AG20443 (cell line): ENCODE results near the gene CHCHD1.
"Not testable (repeated sequence)": the region's sequence is repeated elsewhere in the genome, so short reads cannot be mapped to it uniquely, and the experiment has no call there.

ENCODE experiments used
- DNase-seq: peaks from one replicate; pipeline ENCODE4 v3.0.0; 2012; ENCODE audit warnings: low spot score, mixed read lengths

CHCHD1 gene

GRCh38 chr10:73781879-73782748 is at the start of gene CHCHD1:
CHCHD1 (plus strand) TSS chr10:73782048; CDS start chr10:73782076, 28 bp downstream.
- DNase-seq, result peak; percentile 93

- no peak for DNase-seq
Observed at GRCh38 chr10:73732426-73732825, 49.4 kb upstream of the CHCHD1 start.

- DNase-seq, result no peak
Observed at GRCh38 chr10:73732931-73733623, 48.8 kb upstream of the CHCHD1 start.

- DNase-seq, result no peak
Observed at GRCh38 chr10:73734028-73734720, 47.7 kb upstream of the CHCHD1 start.

GRCh38 chr10:73734796-73735305 is 47.0 kb upstream of the CHCHD1 start:
- no peak for DNase-seq

DNA sequence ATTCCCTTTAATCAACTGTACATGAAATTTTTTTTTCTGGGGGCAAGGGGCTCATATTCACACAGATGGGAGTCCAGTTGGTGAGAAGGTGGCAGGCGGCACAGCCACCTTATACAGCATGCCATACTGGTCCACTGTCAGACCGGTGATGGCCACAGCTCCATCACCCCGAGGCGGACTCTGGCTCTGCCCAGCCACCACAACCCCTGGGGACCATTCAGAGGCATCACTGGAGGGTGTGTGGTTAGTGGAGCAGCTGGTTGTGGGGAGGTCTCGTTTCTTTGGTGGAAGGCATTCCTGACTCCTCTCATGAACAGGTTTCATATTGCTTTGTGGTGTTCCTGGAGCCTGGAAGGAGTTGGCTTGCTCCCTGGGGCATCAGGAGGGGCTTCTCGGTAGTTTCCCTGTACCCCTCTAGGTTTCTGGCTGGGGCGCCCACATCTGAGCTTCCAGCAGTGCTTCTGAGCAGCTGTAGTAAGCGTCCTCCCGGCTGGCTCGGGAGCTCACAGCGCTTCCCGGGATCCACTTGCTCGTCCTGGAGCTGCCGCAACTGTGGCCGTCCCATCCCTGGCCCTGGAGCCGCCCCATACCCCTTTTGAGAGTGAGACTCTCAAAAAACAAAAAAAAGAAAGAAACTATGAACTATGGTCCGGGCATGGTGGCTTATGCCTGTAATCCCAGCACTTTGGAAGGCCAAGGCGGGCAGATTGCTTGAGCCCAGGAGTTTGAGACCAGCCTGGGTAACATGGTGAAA is 41.2 kb upstream of the CHCHD1 start:
- not testable (repeated sequence) for DNase-seq

DNA sequence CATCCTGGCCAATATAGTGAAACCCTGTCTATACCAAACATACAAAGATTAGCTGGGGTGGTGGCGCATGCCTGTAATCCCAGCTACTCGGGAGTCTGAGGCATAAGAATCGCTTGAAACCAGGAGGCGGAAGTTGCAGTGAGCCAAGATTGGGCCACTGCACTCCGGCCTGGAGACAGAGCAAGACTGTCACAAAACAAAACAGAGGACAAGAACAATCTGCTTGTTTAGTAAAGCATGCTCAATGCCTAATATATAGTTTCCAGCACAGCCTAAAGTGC is 39.5 kb upstream of the CHCHD1 start:
- DNase-seq, result no peak

GRCh38 chr10:73743327-73743904 is 38.4 kb upstream of the CHCHD1 start:
- DNase-seq, result no peak

- peak; percentile 98 for DNase-seq
Observed at GRCh38 chr10:73743905-73744663, 37.8 kb upstream of the CHCHD1 start, which contains the start of gene SEC24C. SEC24C (plus strand) TSS chr10:73744372; CDS start chr10:73746833, 2,461 bp downstream.

GRCh38 chr10:73744664-73744975 is 37.2 kb upstream of the CHCHD1 start:
- peak; percentile 76 for DNase-seq

- DNase-seq, result no peak
Observed at GRCh38 chr10:73746721-73747120, 35.1 kb upstream of the CHCHD1 start.

DNA sequence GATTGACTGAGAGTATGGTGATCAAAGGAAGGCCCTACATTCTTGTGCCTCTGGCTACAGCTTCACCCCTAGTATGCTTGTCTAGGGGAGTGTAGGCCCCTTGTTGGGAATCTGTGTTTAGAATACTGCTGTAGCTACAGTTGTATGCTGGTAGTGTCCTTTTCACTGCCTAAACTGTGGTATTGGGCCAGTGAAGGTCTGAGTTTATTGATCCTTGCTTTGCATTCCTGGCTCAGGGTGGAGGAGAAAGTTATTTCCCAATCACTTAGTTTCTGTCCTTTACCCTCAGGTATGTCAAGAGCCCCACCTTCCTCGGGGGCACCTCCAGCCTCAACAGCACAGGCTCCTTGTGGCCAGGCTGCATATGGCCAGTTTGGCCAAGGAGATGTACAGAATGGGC is 31.0 kb upstream of the CHCHD1 start:
- no peak for DNase-seq

GRCh38 chr10:73756183-73756582 is 25.7 kb upstream of the CHCHD1 start:
- DNase-seq, result no peak

DNA sequence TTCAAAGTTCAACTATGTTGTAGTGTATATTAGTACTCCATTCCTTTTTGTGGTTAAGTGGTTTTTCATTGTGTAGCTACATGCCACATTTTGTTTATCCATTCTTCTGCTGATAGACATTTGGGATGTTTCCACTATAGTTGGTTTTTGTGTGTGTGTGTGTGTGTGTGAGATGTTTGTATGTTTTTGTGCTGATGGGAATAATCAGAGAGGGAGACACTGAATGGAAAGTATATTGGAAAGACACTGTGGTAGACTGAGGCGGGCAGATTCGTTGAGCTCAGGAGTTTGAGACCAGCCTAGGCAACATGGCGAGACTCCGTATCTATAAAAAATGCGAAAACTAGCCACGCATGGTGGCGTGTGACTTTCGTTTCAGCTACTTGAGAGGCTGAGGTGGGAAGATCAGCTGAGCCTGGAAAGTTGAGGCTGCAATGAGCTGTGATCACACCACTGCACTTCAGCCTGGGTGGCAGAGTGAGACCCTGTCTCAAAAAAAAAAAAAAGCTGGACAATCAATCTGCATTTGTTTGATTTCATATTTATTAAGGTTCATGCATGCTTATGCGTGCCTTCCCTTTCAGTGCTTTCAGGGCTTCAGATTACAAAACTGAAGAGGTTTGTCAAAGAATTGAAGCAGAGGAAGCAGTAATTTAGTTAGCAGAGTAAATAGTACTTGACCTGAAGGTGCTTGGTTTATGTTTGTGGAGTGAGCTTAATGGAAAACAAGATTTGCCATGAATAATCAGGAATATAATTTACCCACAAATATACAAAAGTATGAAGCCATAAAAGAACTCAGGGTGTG is 22.9 kb upstream of the CHCHD1 start:
- DNase-seq, result no peak

- no peak for DNase-seq
Observed at GRCh38 chr10:73759512-73760115, 22.2 kb upstream of the CHCHD1 start.

- DNase-seq, result no peak
Observed at GRCh38 chr10:73761781-73762180, 20.1 kb upstream of the CHCHD1 start.

- DNase-seq, result no peak
Observed at GRCh38 chr10:73762915-73763314, 18.9 kb upstream of the CHCHD1 start.

DNA sequence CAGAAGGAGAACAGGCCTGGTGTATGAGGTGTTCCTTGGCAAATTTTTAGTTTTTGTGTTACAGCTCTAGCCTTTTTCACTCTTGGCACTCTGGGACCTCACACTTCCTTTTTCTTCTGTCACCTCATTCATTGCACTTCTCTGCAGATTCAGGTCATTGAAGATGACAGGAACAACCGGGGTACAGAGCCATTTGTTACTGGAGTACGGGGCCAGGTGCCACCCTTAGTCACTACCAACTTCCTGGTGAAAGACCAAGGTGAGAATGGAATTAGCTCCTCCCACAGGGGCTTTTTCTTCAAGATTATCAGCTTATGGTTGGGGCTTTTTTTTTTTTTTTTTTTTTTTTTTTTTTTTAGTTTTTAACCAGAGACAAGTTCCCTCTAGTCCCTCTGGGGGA is 18.5 kb upstream of the CHCHD1 start:
- DNase-seq, result no peak

- no peak for DNase-seq
Observed at GRCh38 chr10:73765066-73765465, 16.8 kb upstream of the CHCHD1 start.

DNA sequence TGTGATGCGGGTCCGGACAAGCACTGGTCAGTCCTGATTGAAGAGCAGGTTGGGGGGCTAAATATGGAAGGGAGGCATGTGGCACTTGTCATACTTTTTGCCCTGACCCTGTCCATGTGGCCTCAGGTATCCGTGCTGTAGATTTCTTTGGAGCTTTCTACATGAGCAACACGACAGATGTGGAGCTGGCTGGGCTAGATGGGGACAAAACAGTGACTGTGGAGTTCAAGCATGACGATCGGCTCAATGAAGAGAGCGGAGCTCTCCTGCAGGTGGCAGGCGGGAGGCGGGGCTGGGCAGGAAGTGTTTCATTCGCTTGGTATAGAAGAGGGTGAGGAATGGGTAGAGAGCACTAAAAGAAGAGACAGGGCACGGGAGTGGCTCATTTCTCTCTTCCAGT is 13.0 kb upstream of the CHCHD1 start:
- no peak for DNase-seq
